Tibial nerve (tissue), 4 donors: ENCODE measurements around the gene PRR16. TPM values are rescaled to one million over a fixed set of nuclear protein-coding genes. Genes with fewer than 3 reads are reported as not detected.

Experiments used
- DNase-seq, 2 donors: peaks; one replicate each; pipeline ENCODE4 v3.0.0-alpha.2; 2019; ENCODE audit warnings: low spot score in 2 of 2
- H3K27ac ChIP-seq, 4 donors: fragments of 200-600 bp; sonication (generic) in 3 of 4; one replicate each; pipeline ENCODE4 v1.5.1; 2017 to 2019; ENCODE audit warnings: mild to moderate bottlenecking in 1 of 4
- H3K27me3 ChIP-seq, 2 donors: fragments of 200-600 bp; sonication (generic) in 1 of 2; one replicate each; pipeline versions ENCODE4 v1.5.1 to v1.6.0; 2017 to 2019
- H3K36me3 ChIP-seq, 3 donors: fragments of 200-600 bp; sonication (generic); one replicate each; pipeline ENCODE4 v1.5.1; 2018 to 2019
- H3K4me1 ChIP-seq, 4 donors: fragments of 200-600 bp; sonication (generic) in 3 of 4; one replicate each; pipeline ENCODE4 v1.5.1; 2017 to 2019
- H3K4me3 ChIP-seq, 4 donors: fragments of 200-600 bp; sonication (generic) in 3 of 4; one replicate each; pipeline ENCODE4 v1.5.1; 2017 to 2019; ENCODE audit warnings: mild to moderate bottlenecking in 1 of 4, moderate library complexity in 1 of 4
- H3K9me3 ChIP-seq, 4 donors: fragments of 200-600 bp; sonication (generic) in 3 of 4; one replicate each; pipeline ENCODE4 v1.5.1; 2017 to 2019
- EP300 ChIP-seq, 2 donors: sonication (generic); formaldehyde crosslinking; IDR thresholded peaks; one replicate each; pipeline ENCODE4 v1.6.1; 2017; ENCODE audit warnings: antibody characterized with exemption in 2 of 2, mild to moderate bottlenecking in 1 of 2
- POLR2A ChIP-seq, 2 donors: fragments of 450-650 bp; IDR thresholded peaks; one replicate each; pipeline ENCODE4 v1.6.1; 2017; ENCODE audit warnings: antibody characterized with exemption in 2 of 2, mild to moderate bottlenecking in 2 of 2, moderate library complexity in 2 of 2
- WGBS, 2 donors: methylation state at CpG; one replicate each; pipeline ENCODE4 v1.1.5; 2018; 5-methylcytosine and 5-hydroxymethylcytosine counted together
- small RNA-seq: library from RNA; depleted of rRNA; stranded (forward); fragments of <200 nt; gene quantifications from one replicate; pipeline ENCODE3, GENCODE V24; 2016
- total RNA-seq, 4 donors: library from RNA; depleted of rRNA; stranded (reverse); fragments of >200 nt; gene quantifications; one replicate each; pipeline ENCODE4 v1.1.0, GENCODE V29; 2016
- TF ChIP-seq, protein P1 (sequence below), 5 experiments: fragments of 200-600 bp in 3 of 5; fragments of 450-650 bp in 2 of 5; sonication (generic) in 3 of 5; IDR thresholded peaks; one replicate each; pipeline ENCODE4 v1.5.1; 2016 to 2019; ENCODE audit warnings: antibody characterized with exemption in 5 of 5, mild to moderate bottlenecking in 3 of 5, moderate library complexity in 2 of 5

The PRR16 gene
- total RNA-seq, 4 donors from 2014 or later, result 2.1 to 5.1 (median 2.5) TPM; not detected in 1

DNA sequence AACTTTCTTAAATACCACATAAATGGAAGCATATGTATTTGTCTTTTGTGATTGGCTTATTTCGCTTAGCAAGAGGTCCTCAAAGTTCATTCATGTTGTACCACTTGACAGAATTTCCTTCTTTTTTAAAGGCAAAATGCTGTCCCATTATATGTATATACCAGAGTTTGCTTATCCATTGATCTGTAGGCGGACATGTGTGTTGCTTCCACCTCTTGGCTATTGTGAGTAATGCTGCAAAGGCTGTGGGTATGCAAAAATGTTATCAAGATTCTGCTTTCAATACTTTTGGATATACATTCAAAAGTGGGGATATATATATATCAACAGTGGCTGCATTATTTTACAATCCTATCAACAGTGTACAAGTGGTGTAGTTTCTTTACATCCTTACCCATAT lies 271.0 kb downstream of the PRR16 start:
- WGBS, 2 donors, result 87 to 96% methylated on average over 2 of the region's 2 CpGs
- H3K36me3 ChIP-seq, result no peaks in the 10 kb centered on the region
- H3K4me3 ChIP-seq, result no peak overlapping the region
- H3K27me3 ChIP-seq, result no peaks in the 10 kb centered on the region
- TF ChIP-seq, protein P1, sequence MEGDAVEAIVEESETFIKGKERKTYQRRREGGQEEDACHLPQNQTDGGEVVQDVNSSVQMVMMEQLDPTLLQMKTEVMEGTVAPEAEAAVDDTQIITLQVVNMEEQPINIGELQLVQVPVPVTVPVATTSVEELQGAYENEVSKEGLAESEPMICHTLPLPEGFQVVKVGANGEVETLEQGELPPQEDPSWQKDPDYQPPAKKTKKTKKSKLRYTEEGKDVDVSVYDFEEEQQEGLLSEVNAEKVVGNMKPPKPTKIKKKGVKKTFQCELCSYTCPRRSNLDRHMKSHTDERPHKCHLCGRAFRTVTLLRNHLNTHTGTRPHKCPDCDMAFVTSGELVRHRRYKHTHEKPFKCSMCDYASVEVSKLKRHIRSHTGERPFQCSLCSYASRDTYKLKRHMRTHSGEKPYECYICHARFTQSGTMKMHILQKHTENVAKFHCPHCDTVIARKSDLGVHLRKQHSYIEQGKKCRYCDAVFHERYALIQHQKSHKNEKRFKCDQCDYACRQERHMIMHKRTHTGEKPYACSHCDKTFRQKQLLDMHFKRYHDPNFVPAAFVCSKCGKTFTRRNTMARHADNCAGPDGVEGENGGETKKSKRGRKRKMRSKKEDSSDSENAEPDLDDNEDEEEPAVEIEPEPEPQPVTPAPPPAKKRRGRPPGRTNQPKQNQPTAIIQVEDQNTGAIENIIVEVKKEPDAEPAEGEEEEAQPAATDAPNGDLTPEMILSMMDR (IDR thresholded peaks at IDR 0.05), result no peak
- TF ChIP-seq EP300 (IDR thresholded peaks at IDR 0.05) (no peak), POLR2A (IDR thresholded peaks at IDR 0.05) (no peak)
- DNase-seq, result no peak
- H3K4me1 ChIP-seq, result no peaks in the 10 kb centered on the region
- no peak overlapping the region for H3K27ac ChIP-seq
- no peaks in the 10 kb centered on the region for H3K9me3 ChIP-seq

Small RNA genes within 50 kb of the gene (small RNA-seq; reads per million reads assigned to genes)
- gene PRELID3BP8 (not detected), gene RNU4-69P (not detected)
